RWPE1 (cell line): ENCODE data around the gene XRCC5.

Experiments
- CTCF ChIA-PET: fragments of 350-600 bp; sonication (Branson Sonifier 250); formaldehyde crosslinking; extraction: SDS; loops from one replicate; lab custom pipeline; 2021; lab: Yijun Ruan, JAX
- POLR2A ChIA-PET: fragments of 400-600 bp; formaldehyde crosslinking; extraction: SDS; loops from one replicate; lab custom pipeline; 2020; ENCODE audit warnings: antibody characterized with exemption; ENCODE audit not compliant: low non-redundant PET; lab: Yijun Ruan, JAX
- DNase-seq: peaks from one replicate; pipeline ENCODE4 v3.0.0; 2012; ENCODE audit warnings: low spot score
- H3K27ac ChIP-seq: fragments of 450-650 bp; 2 replicates; pipeline ENCODE4 v1.5.1; 2017
- CTCF ChIP-seq: fragments of 450-650 bp; conservative IDR thresholded peaks from 2 replicates; pipeline ENCODE4 v1.5.1; 2017; ENCODE audit warnings: low read depth, mild to moderate bottlenecking

XRCC5 gene

GRCh38 chr2:216108310-216108966 is 710 bp upstream of the XRCC5 start:
- ChIA-PET CTCF (interaction anchor here (0.6 to 0.7 kb wide), 3 partner anchors 11 to 296 kb away, joined by 3 to 4 read pairs (median 4); no protein-coding TSS in a partner anchor), POLR2A (interaction anchor here (1.1 to 1.9 kb wide), 2 partner anchors 27 to 51 kb away, joined by 3 to 8 read pairs; partner anchors contain the start of genes PECR and TMEM169)
- no peak for DNase-seq
- peak overlapping the region; percentile 82 for H3K27ac ChIP-seq
- TF ChIP-seq CTCF, result no peak

- ChIA-PET CTCF (interaction anchor here (0.6 to 1.1 kb wide), 9 partner anchors 10 to 745 kb away, joined by 3 to 5 read pairs (median 4); no protein-coding TSS in a partner anchor), POLR2A (interaction anchor here (0.5 kb wide), 1 partner anchor 796 kb away, joined by 6 read pairs; no protein-coding TSS in a partner anchor)
- peak; percentile 63 for TF ChIP-seq CTCF
- peak; percentile 26 for DNase-seq
- H3K27ac ChIP-seq, result no peak overlapping the region
Measured at GRCh38 chr2:216109962-216110614, 940 bp downstream of the XRCC5 start.

GRCh38 chr2:216110620-216111019 is 1.5 kb downstream of the XRCC5 start:
- no peak overlapping the region for H3K27ac ChIP-seq
- TF ChIP-seq CTCF, result no peak
- ChIA-PET CTCF (interaction anchor here (0.6 to 1.1 kb wide), 5 partner anchors 10 to 745 kb away, joined by 3 to 4 read pairs (median 4); no protein-coding TSS in a partner anchor), POLR2A (no interaction called here)
- DNase-seq, result no peak

- 0 out of 2 replicates have a peak overlapping the region, but pooled peaks have one; percentile 35 for H3K27ac ChIP-seq
- TF ChIP-seq CTCF, result no peak
- no peak for DNase-seq
- ChIA-PET CTCF (interaction anchor here (0.7 to 1.1 kb wide), 2 partner anchors 8 to 9 kb away, joined by 4 read pairs; no protein-coding TSS in a partner anchor), POLR2A (no interaction called here)
Measured at GRCh38 chr2:216111122-216111521, 2.0 kb downstream of the XRCC5 start.

- POLR2A ChIA-PET, result no interaction called here
- no peak overlapping the region for H3K27ac ChIP-seq
- no peak for DNase-seq
- no peak for TF ChIP-seq CTCF
- CTCF ChIA-PET, result no interaction called here
Measured at GRCh38 chr2:216112926-216113325, 3.8 kb downstream of the XRCC5 start.

GRCh38 chr2:216113572-216113971 is 4.4 kb downstream of the XRCC5 start:
- TF ChIP-seq CTCF, result no peak
- ChIA-PET CTCF (no interaction called here), POLR2A (no interaction called here)
- no peak overlapping the region for H3K27ac ChIP-seq
- DNase-seq, result no peak
